ENCODE results near the gene GDPGP1. TPM values are rescaled to one million over a fixed set of nuclear protein-coding genes. Genes with fewer than 3 reads are reported as not detected.

Gene GDPGP1
- total and polyA plus RNA-seq, 4 donors: 2.5 to 8.6 (median 5.1) TPM

DNA sequence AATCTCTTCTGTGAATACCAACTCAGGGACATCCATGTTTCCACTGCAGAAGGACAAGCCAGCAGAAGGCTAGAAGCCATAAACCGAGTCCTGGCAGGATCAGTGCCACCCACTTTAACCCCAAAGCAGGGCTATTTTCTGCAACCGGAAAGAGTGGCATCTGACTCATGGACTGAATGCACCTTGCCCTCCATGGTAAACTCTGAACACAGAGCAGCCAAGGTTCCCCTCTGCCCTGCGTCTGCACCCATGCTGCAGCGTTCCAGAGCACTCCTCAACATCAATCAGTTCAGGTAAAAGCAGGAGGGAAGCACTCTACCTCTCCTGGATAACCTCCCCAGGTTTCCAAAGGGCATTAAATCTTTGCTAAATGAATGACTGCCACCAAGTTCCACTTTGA lies 30.7 kb downstream of the GDPGP1 start:
- peak overlapping the region; percentile 71 to 95 (median 79) for H3K4me3 ChIP-seq (ENCODE audit: low read depth in 1 of 3, low read length in 3 of 3)
- 20% methylated on average over 4 of the region's 4 CpGs for WGBS
- peak overlapping the region; percentile 96 for H3K27ac ChIP-seq (ENCODE audit: low read depth in 1 of 2, low read length in 2 of 2)
- H3K9me3 ChIP-seq (ENCODE audit: control insufficient read depth in 4 of 4, low read length in 3 of 4): no peaks in the 10 kb centered on the region
- H3K27me3 ChIP-seq (ENCODE audit: control insufficient read depth in 4 of 4, insufficient read depth in 4 of 4, low read length in 3 of 4): no peaks in the 10 kb centered on the region
- no peaks in the 10 kb centered on the region for H3K36me3 ChIP-seq (ENCODE audit: control insufficient read depth in 4 of 4, insufficient read depth in 3 of 4, low read depth in 1 of 4, low read length in 3 of 4)
- H3K4me1 ChIP-seq (ENCODE audit: control insufficient read depth in 4 of 4, insufficient read depth in 4 of 4, low read length in 3 of 4): peaks cover 5 to 26% (median 22%) of the 10 kb centered on the region in 4 donors
- H3K9ac ChIP-seq (ENCODE audit: low read depth in 1 of 2, low read length in 2 of 2): peak overlapping the region; percentile 91 to 95
- TF ChIP-seq GABPA (IDR thresholded peaks at IDR 0.05 in 1 of 2, conservative IDR thresholded peaks at IDR 0.05 in 1 of 2) (no peak), RAD21 (IDR thresholded peaks at IDR 0.05) (no peak), NR2F2 (IDR thresholded peaks at IDR 0.05) (no peak), SP1 (IDR thresholded peaks at IDR 0.05) (peak; percentile 61), HNF4A (conservative IDR thresholded peaks at IDR 0.05) (peak; percentile 80 to 82), JUND (IDR thresholded peaks at IDR 0.05) (peak; percentile 44 to 81), TAF1 (conservative IDR thresholded peaks at IDR 0.05) (no peak), YY1 (IDR thresholded peaks at IDR 0.05) (peak; percentile 43), FOXA1 (IDR thresholded peaks at IDR 0.05) (no peak), EGR1 (IDR thresholded peaks at IDR 0.05; ENCODE audit: low read depth in 2 of 2) (no peak), RXRA (IDR thresholded peaks at IDR 0.05) (peak; percentile 64 to 77), FOXA2 (IDR thresholded peaks at IDR 0.05) (no peak), HNF4G (IDR thresholded peaks at IDR 0.05) (peak; percentile 42)
- TF ChIP-seq, protein P1, sequence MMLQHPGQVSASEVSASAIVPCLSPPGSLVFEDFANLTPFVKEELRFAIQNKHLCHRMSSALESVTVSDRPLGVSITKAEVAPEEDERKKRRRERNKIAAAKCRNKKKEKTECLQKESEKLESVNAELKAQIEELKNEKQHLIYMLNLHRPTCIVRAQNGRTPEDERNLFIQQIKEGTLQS (IDR thresholded peaks at IDR 0.05): no peak
- TF ChIP-seq, protein P2, sequence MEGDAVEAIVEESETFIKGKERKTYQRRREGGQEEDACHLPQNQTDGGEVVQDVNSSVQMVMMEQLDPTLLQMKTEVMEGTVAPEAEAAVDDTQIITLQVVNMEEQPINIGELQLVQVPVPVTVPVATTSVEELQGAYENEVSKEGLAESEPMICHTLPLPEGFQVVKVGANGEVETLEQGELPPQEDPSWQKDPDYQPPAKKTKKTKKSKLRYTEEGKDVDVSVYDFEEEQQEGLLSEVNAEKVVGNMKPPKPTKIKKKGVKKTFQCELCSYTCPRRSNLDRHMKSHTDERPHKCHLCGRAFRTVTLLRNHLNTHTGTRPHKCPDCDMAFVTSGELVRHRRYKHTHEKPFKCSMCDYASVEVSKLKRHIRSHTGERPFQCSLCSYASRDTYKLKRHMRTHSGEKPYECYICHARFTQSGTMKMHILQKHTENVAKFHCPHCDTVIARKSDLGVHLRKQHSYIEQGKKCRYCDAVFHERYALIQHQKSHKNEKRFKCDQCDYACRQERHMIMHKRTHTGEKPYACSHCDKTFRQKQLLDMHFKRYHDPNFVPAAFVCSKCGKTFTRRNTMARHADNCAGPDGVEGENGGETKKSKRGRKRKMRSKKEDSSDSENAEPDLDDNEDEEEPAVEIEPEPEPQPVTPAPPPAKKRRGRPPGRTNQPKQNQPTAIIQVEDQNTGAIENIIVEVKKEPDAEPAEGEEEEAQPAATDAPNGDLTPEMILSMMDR (IDR thresholded peaks at IDR 0.05; ENCODE audit: low read depth, low read length, missing input control): no peak
- TF ChIP-seq, protein P3, sequence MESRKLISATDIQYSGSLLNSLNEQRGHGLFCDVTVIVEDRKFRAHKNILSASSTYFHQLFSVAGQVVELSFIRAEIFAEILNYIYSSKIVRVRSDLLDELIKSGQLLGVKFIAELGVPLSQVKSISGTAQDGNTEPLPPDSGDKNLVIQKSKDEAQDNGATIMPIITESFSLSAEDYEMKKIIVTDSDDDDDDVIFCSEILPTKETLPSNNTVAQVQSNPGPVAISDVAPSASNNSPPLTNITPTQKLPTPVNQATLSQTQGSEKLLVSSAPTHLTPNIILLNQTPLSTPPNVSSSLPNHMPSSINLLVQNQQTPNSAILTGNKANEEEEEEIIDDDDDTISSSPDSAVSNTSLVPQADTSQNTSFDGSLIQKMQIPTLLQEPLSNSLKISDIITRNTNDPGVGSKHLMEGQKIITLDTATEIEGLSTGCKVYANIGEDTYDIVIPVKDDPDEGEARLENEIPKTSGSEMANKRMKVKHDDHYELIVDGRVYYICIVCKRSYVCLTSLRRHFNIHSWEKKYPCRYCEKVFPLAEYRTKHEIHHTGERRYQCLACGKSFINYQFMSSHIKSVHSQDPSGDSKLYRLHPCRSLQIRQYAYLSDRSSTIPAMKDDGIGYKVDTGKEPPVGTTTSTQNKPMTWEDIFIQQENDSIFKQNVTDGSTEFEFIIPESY (IDR thresholded peaks at IDR 0.05): no peak
- TF ChIP-seq, protein P4, sequence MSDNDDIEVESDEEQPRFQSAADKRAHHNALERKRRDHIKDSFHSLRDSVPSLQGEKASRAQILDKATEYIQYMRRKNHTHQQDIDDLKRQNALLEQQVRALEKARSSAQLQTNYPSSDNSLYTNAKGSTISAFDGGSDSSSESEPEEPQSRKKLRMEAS (IDR thresholded peaks at IDR 0.05): no peak
- TF ChIP-seq, protein P5, sequence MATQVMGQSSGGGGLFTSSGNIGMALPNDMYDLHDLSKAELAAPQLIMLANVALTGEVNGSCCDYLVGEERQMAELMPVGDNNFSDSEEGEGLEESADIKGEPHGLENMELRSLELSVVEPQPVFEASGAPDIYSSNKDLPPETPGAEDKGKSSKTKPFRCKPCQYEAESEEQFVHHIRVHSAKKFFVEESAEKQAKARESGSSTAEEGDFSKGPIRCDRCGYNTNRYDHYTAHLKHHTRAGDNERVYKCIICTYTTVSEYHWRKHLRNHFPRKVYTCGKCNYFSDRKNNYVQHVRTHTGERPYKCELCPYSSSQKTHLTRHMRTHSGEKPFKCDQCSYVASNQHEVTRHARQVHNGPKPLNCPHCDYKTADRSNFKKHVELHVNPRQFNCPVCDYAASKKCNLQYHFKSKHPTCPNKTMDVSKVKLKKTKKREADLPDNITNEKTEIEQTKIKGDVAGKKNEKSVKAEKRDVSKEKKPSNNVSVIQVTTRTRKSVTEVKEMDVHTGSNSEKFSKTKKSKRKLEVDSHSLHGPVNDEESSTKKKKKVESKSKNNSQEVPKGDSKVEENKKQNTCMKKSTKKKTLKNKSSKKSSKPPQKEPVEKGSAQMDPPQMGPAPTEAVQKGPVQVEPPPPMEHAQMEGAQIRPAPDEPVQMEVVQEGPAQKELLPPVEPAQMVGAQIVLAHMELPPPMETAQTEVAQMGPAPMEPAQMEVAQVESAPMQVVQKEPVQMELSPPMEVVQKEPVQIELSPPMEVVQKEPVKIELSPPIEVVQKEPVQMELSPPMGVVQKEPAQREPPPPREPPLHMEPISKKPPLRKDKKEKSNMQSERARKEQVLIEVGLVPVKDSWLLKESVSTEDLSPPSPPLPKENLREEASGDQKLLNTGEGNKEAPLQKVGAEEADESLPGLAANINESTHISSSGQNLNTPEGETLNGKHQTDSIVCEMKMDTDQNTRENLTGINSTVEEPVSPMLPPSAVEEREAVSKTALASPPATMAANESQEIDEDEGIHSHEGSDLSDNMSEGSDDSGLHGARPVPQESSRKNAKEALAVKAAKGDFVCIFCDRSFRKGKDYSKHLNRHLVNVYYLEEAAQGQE (IDR thresholded peaks at IDR 0.05): no peak
- no peak for DNase-seq (ENCODE audit: low spot score)
